HCT116 (cell line): ENCODE data around the gene ADARB2. TPM values are rescaled to one million over a fixed set of nuclear protein-coding genes. Genes with fewer than 3 reads are reported as not detected.

Source experiments
- ATAC-seq: fragments of 200-7000 bp; cut with Tn5 transposase; 2 replicates; pipeline ENCODE4 v1.9.1; 2020; ENCODE audit warnings: mild to moderate bottlenecking, moderate library complexity
- BruUV-seq: library from RNA; stranded (reverse); fragments of 400-500 nt; replicated peaks from 2 replicates; lab custom pipeline; 2021; lab: Mats Ljungman, UMichigan
- CTCF ChIA-PET: fragments of 300-600 bp; sonication (Branson Sonifier 250); formaldehyde crosslinking; loops from one replicate; lab custom pipeline; 2021; ENCODE audit warnings: antibody characterized with exemption; lab: Charles Lee
- POLR2A ChIA-PET: fragments of 300-600, 350-600 bp; sonication (Branson Sonifier 250); formaldehyde crosslinking; loops from one replicate; lab custom pipeline; 2021; ENCODE audit warnings: antibody characterized with exemption; lab: Charles Lee
- RAD21 ChIA-PET, 2 experiments: fragments of 300-600 bp; sonication (Branson Sonifier 250); formaldehyde crosslinking; loops; one replicate each; lab custom pipeline; 2023; ENCODE audit warnings: low total read pairs in 2 of 2; ENCODE audit not compliant: uncharacterized antibody in 2 of 2, unreplicated experiment in 2 of 2, low non-redundant PET in 1 of 2; lab: Charles Lee
- DNase-seq: peaks from one replicate; pipeline ENCODE4 v3.0.0-alpha.2; 2010; ENCODE audit warnings: low read depth, low spot score
- H2AFZ ChIP-seq: fragments of 200-600 bp; shearing (Covaris generic), sonication (generic); 2 replicates; pipeline ENCODE4 v1.6.1; 2017; ENCODE audit warnings: low read depth, mixed run types, mixed read lengths, antibody characterized with exemption, low read length; ENCODE audit not compliant: poor library complexity, severe bottlenecking
- H3K27ac ChIP-seq: 2 replicates; pipeline ENCODE4 v1.5.1; 2012; ENCODE audit warnings: low read depth, low read length
- H3K27me3 ChIP-seq: fragments of 200-600 bp; sonication (generic); 2 replicates; pipeline ENCODE4 v1.6.1; 2016; ENCODE audit warnings: mixed run types, low read length, mixed read lengths; ENCODE audit not compliant: insufficient read depth
- H3K36me3 ChIP-seq, 2 experiments: fragments of 200-500 bp in 1 of 2; fragments of 200-600 bp in 1 of 2; sonication (Bioruptor generic) in 1 of 2; sonication (generic) in 1 of 2; 2 replicates each; pipeline versions ENCODE4 v1.5.1 to v1.6.1; 2014 to 2016; ENCODE audit warnings: low read length in 2 of 2, inconsistent platforms in 1 of 2, mixed read lengths in 1 of 2, mixed run types in 1 of 2; ENCODE audit not compliant: insufficient read depth in 2 of 2, control insufficient read depth in 1 of 2
- H3K4me1 ChIP-seq, 2 experiments: fragments of 200-600 bp in 1 of 2; sonication (generic) in 1 of 2; 2 replicates each; pipeline versions ENCODE4 v1.5.1 to v1.6.1; 2012 to 2017; ENCODE audit warnings: low read length in 2 of 2, inconsistent platforms in 1 of 2, mild to moderate bottlenecking in 1 of 2, mixed read lengths in 1 of 2, mixed run types in 1 of 2, moderate library complexity in 1 of 2; ENCODE audit not compliant: insufficient read depth in 2 of 2, control insufficient read depth in 1 of 2
- H3K4me2 ChIP-seq: fragments of 200-600 bp; sonication (generic); 2 replicates; pipeline ENCODE4 v1.6.1; 2017; ENCODE audit warnings: mixed run types, low read length, mixed read lengths
- H3K4me3 ChIP-seq, 2 experiments: fragments of 200-600 bp in 1 of 2; sonication (generic) in 1 of 2; replicated peaks in 1 of 2; 2 replicates each; pipeline ENCODE4 v1.5.1; 2011 to 2016; ENCODE audit warnings: low read length in 2 of 2, control low read depth in 1 of 2, low read depth in 1 of 2, mild to moderate bottlenecking in 1 of 2, mixed read lengths in 1 of 2, mixed run types in 1 of 2
- H3K79me2 ChIP-seq: fragments of 200-600 bp; sonication (generic); 2 replicates; pipeline ENCODE4 v1.6.1; 2017; ENCODE audit warnings: mild to moderate bottlenecking, mixed run types, low read length, moderate library complexity, mixed read lengths; ENCODE audit not compliant: insufficient read depth
- H3K9ac ChIP-seq: fragments of 200-600 bp; sonication (generic); 2 replicates; pipeline ENCODE4 v1.6.1; 2016; ENCODE audit warnings: low read length, mixed read lengths
- H3K9me2 ChIP-seq: fragments of 200-600 bp; sonication (generic), shearing (Covaris generic); 2 replicates; pipeline ENCODE4 v1.6.1; 2017; ENCODE audit warnings: mixed run types, mild to moderate bottlenecking, moderate library complexity; ENCODE audit not compliant: insufficient read depth
- H3K9me3 ChIP-seq, 2 experiments: fragments of 200-500 bp in 1 of 2; fragments of 200-600 bp in 1 of 2; sonication (Bioruptor generic) in 1 of 2; sonication (generic) in 1 of 2; 2 replicates each; pipeline ENCODE4 v1.6.1; 2014 to 2017; ENCODE audit warnings: low read length in 2 of 2, mixed read lengths in 2 of 2, inconsistent platforms in 1 of 2, low read depth in 1 of 2, mild to moderate bottlenecking in 1 of 2, mixed run types in 1 of 2, moderate library complexity in 1 of 2; ENCODE audit not compliant: control insufficient read depth in 1 of 2, insufficient read depth in 1 of 2
- H4K20me1 ChIP-seq: fragments of 200-600 bp; sonication (generic), shearing (Covaris generic); 2 replicates; pipeline ENCODE4 v1.6.1; 2017; ENCODE audit warnings: mixed run types, mild to moderate bottlenecking, moderate library complexity; ENCODE audit not compliant: insufficient read depth
- FOSL1 ChIP-seq: IDR thresholded peaks from 2 replicates; pipeline ENCODE4 v1.6.1; 2012; ENCODE audit warnings: low read depth
- JUND ChIP-seq: IDR thresholded peaks from 2 replicates; pipeline ENCODE4 v1.6.1; 2012
- REST ChIP-seq: IDR thresholded peaks from 2 replicates; pipeline ENCODE4 v1.6.1; 2012; ENCODE audit warnings: low read depth
- SP1 ChIP-seq: IDR thresholded peaks from 2 replicates; pipeline ENCODE4 v1.6.1; 2012; ENCODE audit warnings: low read depth
- YY1 ChIP-seq: IDR thresholded peaks from 2 replicates; pipeline ENCODE4 v1.6.1; 2011; ENCODE audit warnings: low read length, low read depth, moderate library complexity, mild to moderate bottlenecking; ENCODE audit not compliant: insufficient replicate concordance; ENCODE audit errors: extremely low read depth
- ZNF274 ChIP-seq: fragments of 200-500 bp; sonication (Bioruptor generic); IDR thresholded peaks from 2 replicates; pipeline ENCODE4 v1.6.1; 2014; ENCODE audit warnings: mild to moderate bottlenecking, low read depth, low read length, inconsistent platforms
- intact Hi-C: fragments of 100-400 bp; cut with micrococcal nuclease; formaldehyde crosslinking; loops from 2 replicates; pipeline ENCODE4 v1.10.0; 2022
- total RNA-seq: library from RNA; stranded (reverse); gene quantifications from one replicate; pipeline ENCODE4 v1.2.1, GENCODE V29; 2021; ENCODE audit not compliant: unreplicated experiment

The ADARB2 gene
- total RNA-seq, 1 experiment from 2014 or later, result not detected

GRCh38 chr10:1552881-1553670 is 184.2 kb downstream of the ADARB2 start:
- Histone ChIP-seq H3K9me2 (no peaks in the 10 kb centered on the region), H3K27me3 (0 out of 2 replicates have a peak, but pooled peaks cover 13% of the 10 kb centered on the region), H4K20me1 (no peaks in the 10 kb centered on the region), H3K9ac (no peak overlapping the region), H3K27ac (no peak overlapping the region), H3K4me3 (no peak overlapping the region), H3K4me1 (no peaks in the 10 kb centered on the region), H3K9me3 (no peaks in the 10 kb centered on the region), H3K79me2 (no peaks in the 10 kb centered on the region), H3K36me3 (no peaks in the 10 kb centered on the region), H2AFZ (no peak overlapping the region), H3K4me2 (no peak overlapping the region)
- ChIA-PET RAD21 (no interaction called here), CTCF (no interaction called here), POLR2A (no interaction called here)
- TF ChIP-seq YY1 (no peak), FOSL1 (no peak), SP1 (no peak), ZNF274 (no peak), REST (no peak), JUND (no peak)
- intact Hi-C loops, result no loop called here
- ATAC-seq, result no peak
- no TSS peak for BruUV-seq
- DNase-seq, result no peak
